GM23248 (cell line): Measurements from ENCODE around the gene CYP2F1. TPM values are rescaled to one million over a fixed set of nuclear protein-coding genes. Genes with fewer than 3 reads are reported as not detected.
"Not testable (repeated sequence)": the region's sequence is repeated elsewhere in the genome, so short reads cannot be mapped to it uniquely, and the experiment has no call there.

Experiments used
- DNase-seq: peaks from one replicate; pipeline ENCODE4 v3.0.0-alpha.2; 2015
- H2AFZ ChIP-seq: fragments of 200-600 bp; sonication (generic); 2 replicates; pipeline ENCODE4 v1.6.1; 2016; ENCODE audit warnings: antibody characterized with exemption
- H3F3A ChIP-seq: fragments of 200-600 bp; sonication (generic); 2 replicates; pipeline ENCODE4 v1.6.1; 2016; ENCODE audit warnings: mild to moderate bottlenecking, antibody characterized with exemption, mixed run types; ENCODE audit not compliant: insufficient read depth
- H3K27ac ChIP-seq: fragments of 200-600 bp; sonication (generic); 2 replicates; pipeline ENCODE4 v1.5.1; 2016; ENCODE audit warnings: mild to moderate bottlenecking
- H3K27me3 ChIP-seq: fragments of 200-600 bp; sonication (generic); replicated peaks from 2 replicates; pipeline ENCODE4 v1.6.1; 2016; ENCODE audit warnings: mild to moderate bottlenecking; ENCODE audit not compliant: insufficient read depth
- H3K36me3 ChIP-seq: fragments of 200-600 bp; sonication (generic); 2 replicates; pipeline ENCODE4 v1.6.1; 2016; ENCODE audit warnings: low read depth, mild to moderate bottlenecking
- H3K4me1 ChIP-seq: fragments of 200-600 bp; sonication (generic); 2 replicates; pipeline ENCODE4 v1.6.1; 2016; ENCODE audit warnings: mild to moderate bottlenecking; ENCODE audit not compliant: insufficient read depth
- H3K4me2 ChIP-seq: fragments of 200-600 bp; sonication (generic); one replicate; pipeline ENCODE4 v1.6.1; 2016; ENCODE audit warnings: mild to moderate bottlenecking; ENCODE audit not compliant: unreplicated experiment
- H3K4me3 ChIP-seq: fragments of 200-600 bp; sonication (generic); 2 replicates; pipeline ENCODE4 v1.5.1; 2016; ENCODE audit warnings: mild to moderate bottlenecking
- H3K79me2 ChIP-seq: fragments of 200-600 bp; sonication (generic); 2 replicates; pipeline ENCODE4 v1.6.1; 2016; ENCODE audit warnings: mild to moderate bottlenecking; ENCODE audit not compliant: insufficient read depth
- H3K9ac ChIP-seq: fragments of 200-600 bp; sonication (generic); 2 replicates; pipeline ENCODE4 v1.6.1; 2016; ENCODE audit warnings: mild to moderate bottlenecking
- H3K9me2 ChIP-seq: fragments of 200-600 bp; sonication (generic); 2 replicates; pipeline ENCODE4 v1.6.1; 2016; ENCODE audit warnings: mixed run types, mild to moderate bottlenecking, moderate library complexity; ENCODE audit not compliant: insufficient read depth
- H3K9me3 ChIP-seq: fragments of 200-600 bp; sonication (generic); one replicate; pipeline ENCODE4 v1.6.1; 2017; ENCODE audit warnings: low read depth
- H4K20me1 ChIP-seq: fragments of 200-600 bp; sonication (generic); 2 replicates; pipeline ENCODE4 v1.6.0; 2016; ENCODE audit not compliant: insufficient read depth
- EZH2 ChIP-seq: fragments of 200-600 bp; sonication (generic); IDR thresholded peaks from 2 replicates; pipeline ENCODE4 v1.6.1; 2018; ENCODE audit warnings: antibody characterized with exemption, mild to moderate bottlenecking; ENCODE audit not compliant: insufficient read depth, poor library complexity, severe bottlenecking
- EZH2phosphoT487 ChIP-seq: fragments of 200-600 bp; sonication (generic); IDR thresholded peaks from 2 replicates; pipeline ENCODE4 v1.6.1; 2018; ENCODE audit warnings: antibody characterized with exemption, moderate library complexity, mild to moderate bottlenecking, low read depth; ENCODE audit not compliant: insufficient read depth
- WGBS, 2 experiments: methylation state at CpG; one replicate each; pipeline ENCODE4 v1.1.6; 2015 to 2017; ENCODE audit warnings: low lambda C conversion rate in 2 of 2, low coverage in 1 of 2; ENCODE audit errors: missing lambda C conversion rate in 2 of 2; 5-methylcytosine and 5-hydroxymethylcytosine counted together
- in situ Hi-C: fragments of 300-500 bp; cut with MboI; formaldehyde crosslinking; loops from 2 replicates; pipeline ENCODE4 v1.15.0; 2020
- polyA plus RNA-seq: library from polyadenylated mRNA; unstranded; fragments of >200 nt; fragmentation: Nextera tagmentation; extraction: Ambion mirVana; gene quantifications from 2 replicates; pipeline ENCODE4 v1.2.1, GENCODE V29; 2016
- total RNA-seq: library from RNA; depleted of rRNA; stranded (reverse); fragments of >200 nt; shearing (Covaris generic); gene quantifications from 2 replicates; pipeline ENCODE4 v1.2.3, GENCODE V29; 2014

The CYP2F1 gene
- total and polyA plus RNA-seq, 2 experiments from 2014 or later, result not detected

GRCh38 chr19:41131186-41131585, 17.0 kb downstream of the CYP2F1 start:
- no peak overlapping the region for H3K27ac ChIP-seq

DNA sequence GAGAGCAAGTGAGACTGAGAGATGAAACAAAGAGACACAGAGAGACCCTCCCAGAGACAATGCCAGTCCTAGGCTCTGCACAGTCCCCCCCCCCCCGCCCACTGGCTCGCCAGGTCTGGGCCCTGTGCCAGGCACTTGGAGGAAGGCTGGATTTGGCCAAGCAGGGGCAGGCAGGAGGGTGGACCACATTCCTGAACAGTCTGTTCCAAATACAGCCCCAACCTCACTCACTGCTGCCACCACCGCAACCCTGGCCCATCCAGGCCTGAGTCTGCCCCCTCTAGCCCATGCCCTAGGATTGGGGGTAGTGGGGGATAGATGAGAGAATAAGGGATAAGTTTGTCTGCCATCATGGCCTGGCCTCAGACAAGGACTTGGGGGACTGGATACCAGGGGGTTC, 19.0 kb downstream of the CYP2F1 start:
- Histone ChIP-seq H3K9me2 (no peaks in the 10 kb centered on the region), H2AFZ (no peak overlapping the region), H3K4me2 (no peak overlapping the region), H3K9me3 (no peaks in the 10 kb centered on the region), H3K36me3 (no peaks in the 10 kb centered on the region), H4K20me1 (no peaks in the 10 kb centered on the region), H3K27me3 (peaks cover 6% of the 10 kb centered on the region; the same call in 1 of the 2 replicates), H3K79me2 (no peaks in the 10 kb centered on the region), H3K4me1 (no peaks in the 10 kb centered on the region), H3F3A (no peaks in the 10 kb centered on the region), H3K9ac (no peak overlapping the region), H3K4me3 (no peak overlapping the region), H3K27ac (no peak overlapping the region)
- no peak for DNase-seq
- in situ Hi-C loops, result loop anchor here (25.0 kb wide), 1 partner anchor 471 kb away; no protein-coding TSS in a partner anchor
- TF ChIP-seq EZH2phosphoT487 (no peak), EZH2 (no peak)
- WGBS, 2 experiments, result 14 to 16% methylated on average over 3 of the region's 3 CpGs

More at GRCh38 chr19:41131186-41131585, 17.0 kb downstream of the CYP2F1 start:
- Histone ChIP-seq H3K9me2 (no peaks in the 10 kb centered on the region), H3K36me3 (no peaks in the 10 kb centered on the region), H3K4me2 (no peak overlapping the region), H4K20me1 (no peaks in the 10 kb centered on the region), H3K27me3 (peaks cover 6% of the 10 kb centered on the region; the same call in 1 of the 2 replicates), H3K4me3 (no peak overlapping the region), H2AFZ (no peak overlapping the region), H3K79me2 (no peaks in the 10 kb centered on the region), H3K9ac (no peak overlapping the region), H3K9me3 (no peaks in the 10 kb centered on the region), H3K4me1 (no peaks in the 10 kb centered on the region), H3F3A (no peaks in the 10 kb centered on the region)
- in situ Hi-C loops, result loop anchor here (25.0 kb wide), 1 partner anchor 469 kb away; no protein-coding TSS in a partner anchor
- no peak for TF ChIP-seq EZH2
- TF ChIP-seq EZH2phosphoT487, result no peak
- 56 to 58% methylated on average over 5 of the region's 5 CpGs for WGBS, 2 experiments
- DNase-seq, result no peak

- Histone ChIP-seq H4K20me1 (no peaks in the 10 kb centered on the region), H3K9me2 (no peaks in the 10 kb centered on the region), H3K9ac (no peak overlapping the region), H3K79me2 (no peaks in the 10 kb centered on the region), H3K4me3 (no peak overlapping the region), H3F3A (no peaks in the 10 kb centered on the region), H3K4me1 (no peaks in the 10 kb centered on the region), H2AFZ (no peak overlapping the region), H3K27ac (no peak overlapping the region), H3K36me3 (no peaks in the 10 kb centered on the region), H3K9me3 (no peaks in the 10 kb centered on the region), H3K4me2 (no peak overlapping the region), H3K27me3 (peaks cover 12% of the 10 kb centered on the region; the same call in 1 of the 2 replicates)
- no peak for TF ChIP-seq EZH2phosphoT487
- TF ChIP-seq EZH2, result no peak
- in situ Hi-C loops, result loop anchor here (25.0 kb wide), 1 partner anchor 472 kb away; no protein-coding TSS in a partner anchor
- no peak for DNase-seq
- WGBS, 2 experiments, result 68 to 70% methylated on average over 17 to 20 of the region's 20 CpGs
Observed at GRCh38 chr19:41134616-41135015, 20.4 kb downstream of the CYP2F1 start.

GRCh38 chr19:41135390-41136384, 21.5 kb downstream of the CYP2F1 start:
- Histone ChIP-seq H3K4me2 (peak overlapping the region; percentile 13), H3K27me3 (peaks cover 12% of the 10 kb centered on the region; the same call in 1 of the 2 replicates), H2AFZ (peak overlapping the region; percentile 64), H3K4me3 (peak overlapping the region; percentile 65)
- H3K9me3 ChIP-seq, H3K36me3 ChIP-seq, H3K27ac ChIP-seq, H3F3A ChIP-seq, H3K4me1 ChIP-seq, H3K9ac ChIP-seq, H3K79me2 ChIP-seq, H3K9me2 ChIP-seq, H4K20me1 ChIP-seq: not testable (repeated sequence)
- 7 to 14% methylated on average over 31 to 44 of the region's 76 CpGs for WGBS, 2 experiments
- peak; percentile 70 for DNase-seq
- in situ Hi-C loops, result loop anchor here (25.0 kb wide), 1 partner anchor 473 kb away; no protein-coding TSS in a partner anchor
